Activated naive CD8-positive, alpha-beta T cell treated with anti-CD3 and anti-CD28 coated beads for 36 hours (primary cell): ENCODE measurements around the gene SAMD10. TPM values are rescaled to one million over a fixed set of nuclear protein-coding genes. Genes with fewer than 3 reads are reported as not detected.

Source experiments
- DNase-seq: peaks from one replicate; pipeline ENCODE4 v3.0.0; 2021
- H3K27ac Mint-ChIP-seq: one replicate; pipeline ENCODE4 v1.8.0; 2022; ENCODE audit warnings: mild to moderate bottlenecking, moderate library complexity, mixed read lengths
- H3K27me3 Mint-ChIP-seq: one replicate; pipeline ENCODE4 v1.8.0; 2022; ENCODE audit warnings: mild to moderate bottlenecking, mixed read lengths
- H3K36me3 Mint-ChIP-seq: one replicate; pipeline ENCODE4 v1.8.0; 2021; ENCODE audit warnings: mild to moderate bottlenecking, mixed read lengths
- H3K4me1 Mint-ChIP-seq: one replicate; pipeline ENCODE4 v1.8.0; 2021; ENCODE audit warnings: mixed read lengths
- H3K4me3 Mint-ChIP-seq: one replicate; pipeline ENCODE4 v1.8.0; 2022; ENCODE audit warnings: mild to moderate bottlenecking, moderate library complexity, mixed read lengths
- H3K9me3 Mint-ChIP-seq: one replicate; pipeline ENCODE4 v1.8.0; 2022; ENCODE audit warnings: mixed read lengths
- total RNA-seq, 2 experiments: library from RNA; stranded (reverse); gene quantifications; one replicate each; pipeline ENCODE4 v1.2.3, GENCODE V29; 2021

The SAMD10 gene
- total RNA-seq, 2 experiments from 2014 or later: 16.7 to 19.3 TPM

GRCh38 chr20:63945921-63946920, 33.2 kb downstream of the SAMD10 start:
- peaks cover 9% of the 10 kb centered on the region for H3K36me3 Mint-ChIP-seq
- H3K27me3 Mint-ChIP-seq: no peaks in the 10 kb centered on the region
- no peak overlapping the region for H3K27ac Mint-ChIP-seq
- no peak overlapping the region for H3K4me3 Mint-ChIP-seq
- no peaks in the 10 kb centered on the region for H3K9me3 Mint-ChIP-seq
- H3K4me1 Mint-ChIP-seq: peaks cover 38% of the 10 kb centered on the region
- DNase-seq: no peak

- H3K27ac Mint-ChIP-seq: no peak overlapping the region
- no peak for DNase-seq
- no peaks in the 10 kb centered on the region for H3K9me3 Mint-ChIP-seq
- H3K4me3 Mint-ChIP-seq: no peak overlapping the region
- H3K4me1 Mint-ChIP-seq: peaks cover 41% of the 10 kb centered on the region
- no peaks in the 10 kb centered on the region for H3K27me3 Mint-ChIP-seq
- H3K36me3 Mint-ChIP-seq: peaks cover 12% of the 10 kb centered on the region
These were observed 34.3 kb downstream of the SAMD10 start for GRCh38 chr20:63945031-63945658.

- Mint-ChIP-seq H3K27me3 (no peaks in the 10 kb centered on the region), H3K27ac (no peak overlapping the region), H3K4me1 (peaks cover 36% of the 10 kb centered on the region)
These were observed 35.1 kb downstream of the SAMD10 start for GRCh38 chr20:63944078-63944941.

GRCh38 chr20:63943808-63944077, 35.7 kb downstream of the SAMD10 start:
- Mint-ChIP-seq H3K4me3 (no peak overlapping the region), H3K4me1 (peaks cover 31% of the 10 kb centered on the region), H3K27ac (no peak overlapping the region), H3K27me3 (no peaks in the 10 kb centered on the region), H3K9me3 (no peaks in the 10 kb centered on the region), H3K36me3 (peaks cover 12% of the 10 kb centered on the region)
- DNase-seq: no peak

More at GRCh38 chr20:63944078-63944941, 35.1 kb downstream of the SAMD10 start:
- Mint-ChIP-seq H3K4me3 (no peak overlapping the region), H3K9me3 (no peaks in the 10 kb centered on the region), H3K36me3 (peaks cover 12% of the 10 kb centered on the region)
- DNase-seq: no peak

GRCh38 chr20:63942969-63943807, 36.3 kb downstream of the SAMD10 start:
- H3K4me3 Mint-ChIP-seq: no peak overlapping the region

GRCh38 chr20:63942250-63942951, 37.0 kb downstream of the SAMD10 start:
- peak; percentile 60 for DNase-seq
- Mint-ChIP-seq H3K4me1 (peaks cover 17% of the 10 kb centered on the region), H3K36me3 (peaks cover 15% of the 10 kb centered on the region), H3K4me3 (no peak overlapping the region), H3K27me3 (no peaks in the 10 kb centered on the region), H3K9me3 (no peaks in the 10 kb centered on the region), H3K27ac (peak overlapping the region; percentile 48)

More at GRCh38 chr20:63942969-63943807, 36.3 kb downstream of the SAMD10 start:
- H3K36me3 Mint-ChIP-seq: peaks cover 11% of the 10 kb centered on the region
- H3K9me3 Mint-ChIP-seq: no peaks in the 10 kb centered on the region
- peak overlapping the region; percentile 16 for H3K27ac Mint-ChIP-seq
- H3K4me1 Mint-ChIP-seq: peaks cover 25% of the 10 kb centered on the region
- DNase-seq: no peak
- no peaks in the 10 kb centered on the region for H3K27me3 Mint-ChIP-seq

- peaks cover 14% of the 10 kb centered on the region for H3K4me1 Mint-ChIP-seq
- no peaks in the 10 kb centered on the region for H3K27me3 Mint-ChIP-seq
- no peak overlapping the region for H3K4me3 Mint-ChIP-seq
- no peaks in the 10 kb centered on the region for H3K9me3 Mint-ChIP-seq
- peak overlapping the region; percentile 63 for H3K27ac Mint-ChIP-seq
- peak; percentile 77 for DNase-seq
- H3K36me3 Mint-ChIP-seq: peaks cover 13% of the 10 kb centered on the region
These were observed 38.0 kb downstream of the SAMD10 start for GRCh38 chr20:63941282-63942081.

- peak overlapping the region; percentile 63 for H3K27ac Mint-ChIP-seq
- H3K4me3 Mint-ChIP-seq: no peak overlapping the region
- no peaks in the 10 kb centered on the region for H3K9me3 Mint-ChIP-seq
- H3K36me3 Mint-ChIP-seq: peaks cover 13% of the 10 kb centered on the region
- peaks cover 13% of the 10 kb centered on the region for H3K4me1 Mint-ChIP-seq
- DNase-seq: no peak
- H3K27me3 Mint-ChIP-seq: no peaks in the 10 kb centered on the region
These were observed 38.8 kb downstream of the SAMD10 start for GRCh38 chr20:63940472-63941266.

GRCh38 chr20:63940071-63940471, 39.4 kb downstream of the SAMD10 start:
- Mint-ChIP-seq H3K9me3 (no peaks in the 10 kb centered on the region), H3K27ac (no peak overlapping the region), H3K27me3 (no peaks in the 10 kb centered on the region), H3K4me3 (no peak overlapping the region), H3K36me3 (peaks cover 13% of the 10 kb centered on the region), H3K4me1 (peaks cover 13% of the 10 kb centered on the region)
- DNase-seq: no peak

GRCh38 chr20:63939061-63939935, 40.1 kb downstream of the SAMD10 start:
- Mint-ChIP-seq H3K4me1 (peaks cover 13% of the 10 kb centered on the region), H3K36me3 (peaks cover 13% of the 10 kb centered on the region), H3K4me3 (no peak overlapping the region), H3K9me3 (no peaks in the 10 kb centered on the region), H3K27me3 (no peaks in the 10 kb centered on the region), H3K27ac (no peak overlapping the region)
- DNase-seq: no peak

GRCh38 chr20:63937596-63937995, 41.8 kb downstream of the SAMD10 start:
- Mint-ChIP-seq H3K27ac (no peak overlapping the region), H3K27me3 (no peaks in the 10 kb centered on the region), H3K4me1 (peaks cover 13% of the 10 kb centered on the region), H3K36me3 (peaks cover 13% of the 10 kb centered on the region), H3K4me3 (no peak overlapping the region), H3K9me3 (no peaks in the 10 kb centered on the region)
- no peak for DNase-seq

GRCh38 chr20:63935447-63935846, 44.0 kb downstream of the SAMD10 start:
- Mint-ChIP-seq H3K27me3 (no peaks in the 10 kb centered on the region), H3K36me3 (peaks cover 15% of the 10 kb centered on the region), H3K4me1 (peaks cover 2% of the 10 kb centered on the region), H3K27ac (no peak overlapping the region), H3K9me3 (no peaks in the 10 kb centered on the region), H3K4me3 (no peak overlapping the region)
- no peak for DNase-seq
